ENCODE measurements around the gene PLD5.
"Not testable (repeated sequence)": the region's sequence is repeated elsewhere in the genome, so short reads cannot be mapped to it uniquely, and the experiment has no call there.

Gene PLD5

GRCh38 chr1:242206994-242207393, 317.5 kb downstream of the PLD5 start:
- DNase-seq = no peak

DNA sequence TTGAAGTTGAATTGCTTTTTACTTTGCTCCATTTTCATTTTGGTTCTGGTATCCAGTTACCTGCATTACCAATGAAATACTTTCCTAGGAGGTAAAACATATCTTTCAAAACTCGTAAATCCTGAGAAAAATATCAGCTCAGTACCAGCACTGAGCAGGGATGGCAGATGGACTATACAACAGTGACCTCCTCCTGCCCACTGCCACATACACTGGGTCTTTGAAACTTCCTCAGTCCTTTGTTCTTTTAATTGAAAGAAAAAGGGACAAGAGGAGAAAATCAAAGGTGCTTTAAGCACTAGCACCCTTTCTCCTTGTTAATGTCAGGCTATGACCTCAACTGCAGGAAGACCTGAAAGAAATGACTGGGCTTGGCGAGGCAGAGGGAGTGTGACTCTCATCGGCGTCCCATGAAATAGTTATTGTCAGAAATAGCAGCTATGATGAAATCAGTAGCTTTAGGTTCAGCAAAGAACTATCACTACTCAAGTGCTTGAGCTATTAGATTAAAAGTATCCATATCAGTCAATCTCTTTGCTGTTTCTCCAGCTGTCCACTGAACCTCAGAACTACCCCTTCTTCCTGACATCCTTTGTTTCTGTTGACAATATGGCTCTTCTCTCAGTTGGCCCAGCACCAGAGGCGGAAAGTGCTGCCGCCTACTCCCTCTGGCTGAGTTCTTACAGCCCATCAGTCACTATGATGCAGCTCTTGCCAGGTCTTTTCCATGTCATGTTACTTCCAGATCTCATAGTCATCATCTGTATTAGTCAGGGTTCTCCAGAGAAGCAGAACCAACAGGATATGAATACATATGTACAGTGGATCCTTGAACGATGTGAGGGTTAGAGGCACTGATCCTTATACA, 318.6 kb downstream of the PLD5 start:
- DNase-seq = no peak

- DNase-seq = no peak
Observed at GRCh38 chr1:242203262-242203661, 321.2 kb downstream of the PLD5 start.

- DNase-seq = no peak
Observed at GRCh38 chr1:242201090-242201489, 323.4 kb downstream of the PLD5 start.

- DNase-seq = no peak
Observed at GRCh38 chr1:242199776-242200458, 324.6 kb downstream of the PLD5 start.

GRCh38 chr1:242197907-242198820, 326.3 kb downstream of the PLD5 start:
- no peak for DNase-seq

DNA sequence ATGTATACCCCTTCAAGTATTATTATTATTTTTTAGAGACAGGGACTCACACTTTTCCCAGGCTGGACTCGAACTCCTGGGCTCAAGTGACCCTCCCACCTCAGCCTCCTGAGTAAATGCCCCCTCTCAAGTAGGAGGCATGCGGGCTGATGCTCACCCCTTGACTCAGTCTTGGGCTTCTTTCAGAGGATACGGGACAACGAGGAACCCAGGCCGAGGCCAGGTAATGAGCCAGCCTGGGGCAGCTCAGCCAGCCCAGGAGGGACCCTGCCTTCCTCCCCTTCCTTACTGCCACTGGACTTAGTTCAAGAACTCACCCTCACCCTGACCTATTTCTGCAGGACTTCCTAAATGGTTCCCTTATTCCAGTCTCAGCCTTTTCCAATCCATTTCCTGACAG, 327.6 kb downstream of the PLD5 start:
- DNase-seq = no peak

DNA sequence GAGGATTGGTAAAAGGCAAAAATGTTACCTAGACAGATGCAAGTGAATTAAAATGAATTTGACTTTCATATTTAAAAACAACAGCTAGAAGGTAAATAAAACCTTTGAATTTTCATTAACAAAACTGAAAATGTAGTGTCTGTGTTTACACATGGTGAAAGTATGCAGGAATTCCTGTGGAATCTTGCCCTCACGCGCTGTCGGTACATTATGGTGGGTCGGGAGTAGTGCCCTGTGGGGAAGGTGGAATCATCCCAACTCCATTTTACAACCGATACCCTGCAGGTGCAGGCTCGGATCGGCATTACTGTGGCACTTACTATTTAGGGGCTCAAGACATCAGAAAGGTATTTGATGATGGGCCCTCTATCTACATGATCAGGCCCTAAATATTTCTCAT, 328.4 kb downstream of the PLD5 start:
- no peak for DNase-seq

DNA sequence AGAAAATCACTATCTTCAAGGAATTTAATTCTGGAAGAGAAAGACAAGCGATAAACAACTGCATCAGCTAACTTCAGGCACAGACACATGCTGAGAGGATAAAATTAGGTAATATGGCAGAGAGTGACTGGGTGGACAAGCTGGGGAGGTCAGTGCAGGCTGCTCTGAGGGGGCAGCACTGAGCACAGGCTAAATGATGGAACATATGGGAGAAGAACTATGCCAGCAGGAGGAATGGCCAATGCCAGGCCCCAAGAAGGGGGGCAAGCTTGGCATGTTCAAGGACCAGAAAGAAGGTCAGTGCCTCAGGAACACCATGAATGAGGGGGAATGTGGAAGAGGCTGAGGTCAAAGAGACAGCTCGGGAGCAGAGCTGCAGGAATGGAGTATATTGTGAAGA, 334.9 kb downstream of the PLD5 start:
- DNase-seq = no peak

DNA sequence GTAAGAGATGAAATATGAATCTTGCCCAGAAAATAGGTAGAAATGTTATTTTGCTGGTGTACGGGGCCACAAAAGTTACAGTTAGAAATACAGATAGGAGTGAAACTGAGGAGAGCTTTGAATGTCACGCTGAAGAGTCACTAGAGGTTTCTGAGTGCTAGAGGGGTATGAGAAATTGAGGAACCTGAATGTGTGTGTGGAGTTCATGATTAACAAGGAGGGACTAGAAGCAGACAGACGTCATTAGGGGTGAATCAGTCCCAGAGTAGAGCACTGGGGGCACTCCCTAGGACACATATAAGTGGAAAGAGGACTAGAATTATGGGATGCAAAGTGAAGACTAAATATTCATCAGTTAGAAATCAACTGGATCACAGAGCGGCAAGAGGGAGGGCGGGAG, 336.7 kb downstream of the PLD5 start:
- DNase-seq = no peak

DNA sequence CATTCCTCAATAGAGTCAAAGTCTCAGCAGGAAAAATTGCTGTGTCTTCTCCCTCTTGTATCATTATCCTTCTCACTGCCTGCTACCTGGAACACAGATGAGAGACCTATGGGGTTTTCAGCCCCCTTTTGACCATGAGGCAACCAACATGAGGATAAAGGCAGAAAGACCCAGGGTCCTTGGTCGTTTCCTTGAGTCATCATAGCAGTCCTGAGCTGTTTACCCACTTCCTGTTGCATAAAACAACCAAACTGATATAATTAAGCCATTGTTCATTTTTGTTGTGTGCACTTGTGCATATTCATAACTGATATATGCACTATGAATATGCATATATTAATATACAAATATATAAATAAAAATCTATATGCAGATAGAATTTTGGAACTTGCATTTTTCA, 337.3 kb downstream of the PLD5 start:
- no peak for DNase-seq

- DNase-seq = no peak
Observed at GRCh38 chr1:242185731-242186130, 338.8 kb downstream of the PLD5 start.

DNA sequence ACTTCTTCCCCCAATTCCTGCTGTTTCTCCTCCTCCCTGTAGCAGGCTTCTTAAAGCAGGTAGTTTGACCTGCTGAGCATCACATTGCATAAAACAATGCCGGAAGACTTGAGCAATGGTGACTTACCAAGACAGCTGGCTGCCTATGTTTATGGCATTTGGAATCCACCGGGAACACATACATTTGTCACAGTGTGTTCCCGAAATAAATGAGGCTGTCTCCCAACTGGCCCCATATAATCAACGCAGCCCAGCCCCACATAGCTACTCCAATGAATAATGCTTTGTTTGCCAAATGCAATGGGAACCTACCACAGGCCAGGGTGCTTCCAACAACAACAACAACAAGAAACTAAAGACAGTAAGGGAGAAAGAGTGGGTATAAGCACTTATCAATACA, 339.5 kb downstream of the PLD5 start:
- DNase-seq = no peak

- not testable (repeated sequence) for DNase-seq
Observed at GRCh38 chr1:242179767-242180166, 344.7 kb downstream of the PLD5 start.

- DNase-seq = no peak
Observed at GRCh38 chr1:242178924-242179708, 345.4 kb downstream of the PLD5 start.

DNA sequence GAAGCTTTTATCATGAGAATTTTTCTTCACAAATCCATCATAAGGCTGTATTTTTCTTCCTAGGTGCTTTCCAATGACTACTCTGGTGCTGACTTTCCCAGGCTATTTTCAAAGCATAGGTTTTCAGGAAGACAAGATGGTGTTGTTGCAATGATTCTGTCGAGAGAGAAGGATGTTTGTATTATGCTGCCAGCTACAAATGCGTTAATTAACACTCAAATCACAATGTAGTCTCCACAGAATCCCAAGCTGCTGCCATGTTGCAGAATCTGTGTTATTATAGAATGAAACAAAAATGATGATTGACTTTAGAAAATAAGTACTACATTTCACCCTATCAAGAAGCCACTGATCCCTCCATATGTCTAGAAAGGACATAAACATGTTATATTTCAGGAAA, 346.1 kb downstream of the PLD5 start:
- DNase-seq = no peak

DNA sequence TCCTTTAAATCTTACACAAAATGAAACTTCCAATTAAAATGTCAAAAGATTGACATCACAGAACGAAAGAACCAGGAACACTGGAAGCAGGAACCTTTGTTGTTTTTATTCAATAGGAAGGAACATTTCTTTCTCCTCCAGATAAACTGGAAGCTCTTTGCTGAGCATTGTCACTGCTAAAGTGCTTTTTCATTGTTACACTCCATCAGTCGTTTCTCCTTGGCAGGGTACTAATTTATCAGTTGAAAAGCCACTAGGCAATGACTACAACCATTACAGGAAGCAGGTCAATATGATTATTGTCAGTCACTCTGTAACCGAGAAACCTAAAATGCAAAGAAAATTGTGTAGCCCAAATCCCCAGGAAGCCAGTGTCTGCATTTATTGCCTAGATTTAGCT, 362.4 kb downstream of the PLD5 start:
- DNase-seq = no peak

GRCh38 chr1:242147096-242147976, 377.2 kb downstream of the PLD5 start:
- no peak for DNase-seq

GRCh38 chr1:242146652-242147051, 377.8 kb downstream of the PLD5 start:
- DNase-seq = no peak

DNA sequence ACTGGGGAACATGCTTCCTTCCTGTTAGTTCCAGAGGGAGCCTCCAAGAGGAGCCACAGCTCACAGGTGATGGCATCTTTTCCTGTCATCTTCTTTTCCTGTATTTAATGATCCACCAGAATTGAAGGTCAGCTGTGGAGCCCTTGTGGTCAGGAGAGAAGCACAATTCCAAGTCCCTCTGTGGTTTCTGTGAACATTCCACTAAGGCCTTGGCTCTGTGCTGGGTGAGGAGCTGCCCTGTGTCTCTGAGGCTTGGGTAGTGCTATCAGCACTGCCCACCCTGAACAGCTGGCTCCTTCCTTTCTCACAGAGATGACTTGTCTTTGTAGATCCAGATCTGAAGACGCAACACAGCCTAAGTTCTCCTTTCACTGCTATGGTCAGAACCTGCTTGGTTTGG, 383.7 kb downstream of the PLD5 start:
- DNase-seq = no peak

- no peak for DNase-seq
Observed at GRCh38 chr1:242139986-242140385, 384.5 kb downstream of the PLD5 start.

Data from GOT3 (cell line).